Vagina (tissue), 2 donors: ENCODE data around the gene RNASE9.

Experiments
- CTCF ChIP-seq, 3 experiments: fragments of 450-650 bp in 2 of 3; fragments of 200-600 bp in 1 of 3; sonication (generic) in 1 of 3; IDR thresholded peaks; one replicate each; pipeline ENCODE4 v1.5.1; 2017 to 2019; ENCODE audit warnings: antibody characterized with exemption in 3 of 3, mild to moderate bottlenecking in 2 of 3, moderate library complexity in 2 of 3
- POLR2A ChIP-seq, 2 donors: fragments of 450-650 bp; IDR thresholded peaks; one replicate each; pipeline ENCODE4 v1.6.1; 2017; ENCODE audit warnings: antibody characterized with exemption in 2 of 2, mild to moderate bottlenecking in 2 of 2, moderate library complexity in 2 of 2

- TF ChIP-seq POLR2A (IDR thresholded peaks at IDR 0.05) (no peak), CTCF (IDR thresholded peaks at IDR 0.05) (no peak)
These were observed 45.0 kb downstream of the RNASE9 start for GRCh38 chr14:20515846-20516245.
